ENCODE data around the gene FAR2.

DNA sequence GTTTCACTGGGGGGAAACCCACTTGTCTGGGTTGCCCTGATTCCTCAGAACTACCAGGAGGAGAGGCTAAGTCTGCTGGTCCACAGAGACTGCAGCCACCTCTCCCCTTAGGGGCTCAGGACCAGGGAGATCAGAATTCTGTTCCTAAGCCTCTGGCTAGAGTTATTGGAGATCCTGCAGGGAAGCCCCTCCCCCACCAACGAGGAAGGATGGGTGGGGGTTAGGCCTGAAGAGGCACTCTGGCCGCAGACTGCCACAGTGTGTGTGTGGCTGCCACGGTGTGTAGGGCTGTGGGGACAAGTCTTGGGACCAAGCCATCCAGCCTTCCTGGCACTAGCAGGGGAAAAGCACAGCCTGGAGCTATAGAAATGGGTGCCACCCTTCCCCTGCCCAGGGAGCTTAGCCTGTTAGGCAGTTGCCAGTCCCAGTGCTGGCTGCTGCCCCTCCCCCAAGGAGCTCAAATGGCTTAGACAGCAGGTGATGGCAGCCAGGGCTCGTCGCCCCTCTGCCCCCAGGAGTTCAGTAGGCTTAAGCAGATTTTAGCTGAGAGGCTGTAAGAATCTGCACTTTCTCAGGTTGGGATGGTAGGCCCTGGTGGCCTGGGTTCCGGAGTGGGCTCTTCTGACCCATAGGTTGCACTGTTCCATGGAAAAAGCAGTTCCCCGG lies 124.2 kb downstream of the FAR2 start:
- TF ChIP-seq, protein P1, sequence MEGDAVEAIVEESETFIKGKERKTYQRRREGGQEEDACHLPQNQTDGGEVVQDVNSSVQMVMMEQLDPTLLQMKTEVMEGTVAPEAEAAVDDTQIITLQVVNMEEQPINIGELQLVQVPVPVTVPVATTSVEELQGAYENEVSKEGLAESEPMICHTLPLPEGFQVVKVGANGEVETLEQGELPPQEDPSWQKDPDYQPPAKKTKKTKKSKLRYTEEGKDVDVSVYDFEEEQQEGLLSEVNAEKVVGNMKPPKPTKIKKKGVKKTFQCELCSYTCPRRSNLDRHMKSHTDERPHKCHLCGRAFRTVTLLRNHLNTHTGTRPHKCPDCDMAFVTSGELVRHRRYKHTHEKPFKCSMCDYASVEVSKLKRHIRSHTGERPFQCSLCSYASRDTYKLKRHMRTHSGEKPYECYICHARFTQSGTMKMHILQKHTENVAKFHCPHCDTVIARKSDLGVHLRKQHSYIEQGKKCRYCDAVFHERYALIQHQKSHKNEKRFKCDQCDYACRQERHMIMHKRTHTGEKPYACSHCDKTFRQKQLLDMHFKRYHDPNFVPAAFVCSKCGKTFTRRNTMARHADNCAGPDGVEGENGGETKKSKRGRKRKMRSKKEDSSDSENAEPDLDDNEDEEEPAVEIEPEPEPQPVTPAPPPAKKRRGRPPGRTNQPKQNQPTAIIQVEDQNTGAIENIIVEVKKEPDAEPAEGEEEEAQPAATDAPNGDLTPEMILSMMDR (IDR thresholded peaks at IDR 0.05; ENCODE audit: low read depth, low read length): no peak
- no peak for TF ChIP-seq EZH2phosphoT487 (IDR thresholded peaks at IDR 0.05; ENCODE audit: low read depth)

Measured in OCI-LY3 (cell line).